GM23338 (cell line): Measurements from ENCODE around the gene ELANE. TPM values are rescaled to one million over a fixed set of nuclear protein-coding genes. Genes with fewer than 3 reads are reported as not detected.

Experiments
- ATAC-seq: fragments of 200-7000 bp; cut with Tn5 transposase; 3 replicates; pipeline ENCODE4 v1.9.1; 2020
- DNase-seq: peaks from one replicate; pipeline ENCODE4 v3.0.0-alpha.2; 2015; ENCODE audit warnings: low spot score
- H2AFZ ChIP-seq: fragments of 200-600 bp; sonication (generic); 2 replicates; pipeline ENCODE4 v1.8.0; 2016; ENCODE audit warnings: antibody characterized with exemption, mild to moderate bottlenecking, moderate library complexity
- H3F3A ChIP-seq: fragments of 200-600 bp; sonication (generic); replicated peaks from 2 replicates; pipeline ENCODE4 v1.8.0; 2017; ENCODE audit warnings: antibody characterized with exemption, mixed run types, low read depth
- H3K27ac ChIP-seq: fragments of 200-600 bp; sonication (generic); 2 replicates; pipeline ENCODE4 v1.6.1; 2016; ENCODE audit warnings: low read depth
- H3K27me3 ChIP-seq: fragments of 200-600 bp; sonication (generic); 2 replicates; pipeline ENCODE4 v1.8.0; 2016; ENCODE audit warnings: mild to moderate bottlenecking, mixed run types, moderate library complexity; ENCODE audit not compliant: insufficient read depth
- H3K36me3 ChIP-seq: fragments of 200-600 bp; sonication (generic); 2 replicates; pipeline ENCODE4 v1.8.0; 2016; ENCODE audit warnings: mild to moderate bottlenecking; ENCODE audit not compliant: insufficient read depth
- H3K4me1 ChIP-seq: fragments of 200-600 bp; sonication (generic); 2 replicates; pipeline ENCODE4 v1.8.0; 2016; ENCODE audit warnings: mild to moderate bottlenecking, moderate library complexity; ENCODE audit not compliant: insufficient read depth
- H3K4me2 ChIP-seq: fragments of 200-600 bp; sonication (generic); 2 replicates; pipeline ENCODE4 v1.7.1; 2017; ENCODE audit warnings: mixed run types
- H3K4me3 ChIP-seq: fragments of 200-600 bp; sonication (generic); 2 replicates; pipeline ENCODE4 v1.6.1; 2016; ENCODE audit warnings: mixed run types
- H3K79me2 ChIP-seq: fragments of 200-600 bp; sonication (generic); replicated peaks from 2 replicates; pipeline ENCODE4 v1.8.0; 2017; ENCODE audit warnings: mild to moderate bottlenecking; ENCODE audit not compliant: insufficient read depth
- H3K9me2 ChIP-seq: fragments of 200-600 bp; sonication (generic); 2 replicates; pipeline ENCODE4 v1.8.0; 2017; ENCODE audit not compliant: insufficient read depth
- H4K20me1 ChIP-seq: fragments of 200-600 bp; sonication (generic); replicated peaks from 2 replicates; pipeline ENCODE4 v1.8.0; 2017; ENCODE audit warnings: mild to moderate bottlenecking; ENCODE audit not compliant: insufficient read depth
- H3K27ac Mint-ChIP-seq: 2 replicates; pipeline ENCODE4 v1.8.0; 2020; ENCODE audit warnings: inconsistent platforms, mild to moderate bottlenecking, moderate library complexity, mixed read lengths
- H3K27me3 Mint-ChIP-seq: 3 replicates; pipeline ENCODE4 v1.8.0; 2022; ENCODE audit warnings: low read depth, mild to moderate bottlenecking, moderate library complexity, mixed read lengths, inconsistent platforms; ENCODE audit not compliant: insufficient read depth, poor library complexity
- H3K36me3 Mint-ChIP-seq: 3 replicates; pipeline ENCODE4 v1.8.0; 2021; ENCODE audit warnings: low read depth, mild to moderate bottlenecking, inconsistent platforms, moderate library complexity, mixed read lengths
- H3K4me1 Mint-ChIP-seq: 3 replicates; pipeline ENCODE4 v1.8.0; 2020; ENCODE audit warnings: mild to moderate bottlenecking, inconsistent platforms, mixed read lengths
- H3K4me3 Mint-ChIP-seq: 3 replicates; pipeline ENCODE4 v1.8.0; 2021; ENCODE audit warnings: moderate library complexity, mild to moderate bottlenecking, inconsistent platforms, mixed read lengths
- H3K9me3 Mint-ChIP-seq: 3 replicates; pipeline ENCODE4 v1.8.0; 2020; ENCODE audit warnings: moderate library complexity, mild to moderate bottlenecking, inconsistent platforms, mixed read lengths
- CREB1 ChIP-seq: fragments of 250-450 bp; sonication (Bioruptor Pico); IDR thresholded peaks from 2 replicates; pipeline ENCODE4 v1.5.0; 2020; ENCODE audit warnings: low read depth, mild to moderate bottlenecking, moderate library complexity
- EZH2 ChIP-seq: fragments of 200-600 bp; sonication (generic); IDR thresholded peaks from one replicate; pipeline ENCODE4 v1.8.0; 2017; ENCODE audit warnings: antibody characterized with exemption, mild to moderate bottlenecking, low read depth; ENCODE audit not compliant: unreplicated experiment
- EZH2phosphoT487 ChIP-seq: fragments of 200-600 bp; sonication (generic); IDR thresholded peaks from one replicate; pipeline ENCODE4 v1.8.1; 2018; ENCODE audit warnings: antibody characterized with exemption; ENCODE audit not compliant: unreplicated experiment
- JUNB ChIP-seq: IDR thresholded peaks from one replicate; pipeline ENCODE4 v1.6.1; 2016; ENCODE audit warnings: antibody characterized with exemption; ENCODE audit not compliant: unreplicated experiment
- NANOG ChIP-seq: IDR thresholded peaks from 2 replicates; pipeline ENCODE4 v1.6.1; 2016; ENCODE audit warnings: antibody characterized with exemption, borderline replicate concordance
- POLR2AphosphoS5 ChIP-seq: IDR thresholded peaks from 2 replicates; pipeline ENCODE4 v1.6.1; 2016; ENCODE audit warnings: antibody characterized with exemption, low read depth
- STAT1 ChIP-seq: IDR thresholded peaks from one replicate; pipeline ENCODE4 v1.6.1; 2016; ENCODE audit warnings: antibody characterized with exemption; ENCODE audit not compliant: unreplicated experiment
- ZNF114 ChIP-seq: fragments of 250-450 bp; sonication (Bioruptor Pico); IDR thresholded peaks from 2 replicates; pipeline ENCODE4 v1.5.0; 2020; ENCODE audit warnings: mild to moderate bottlenecking, moderate library complexity
- ZNF331 ChIP-seq: fragments of 250-450 bp; sonication (Bioruptor Pico); IDR thresholded peaks from 2 replicates; pipeline ENCODE4 v1.5.0; 2020; ENCODE audit warnings: low read depth, mild to moderate bottlenecking, moderate library complexity
- polyA plus RNA-seq: library from polyadenylated mRNA; unstranded; fragments of >200 nt; fragmentation: Nextera tagmentation; extraction: Ambion mirVana; gene quantifications from 2 replicates; pipeline ENCODE4 v1.2.1, GENCODE V29; 2016
- total RNA-seq: library from RNA; depleted of rRNA; stranded (reverse); fragments of >200 nt; shearing (Covaris generic); gene quantifications from 2 replicates; pipeline ENCODE4 v1.2.3, GENCODE V29; 2014
- TF ChIP-seq, protein P1 (sequence below), 2 experiments: fragments of 200-600 bp in 1 of 2; sonication (generic) in 1 of 2; conservative IDR thresholded peaks; 2 replicates each; pipeline versions ENCODE4 v1.5.1 to v1.6.1; 2016 to 2017; ENCODE audit warnings: antibody characterized with exemption in 2 of 2, low read depth in 2 of 2, mild to moderate bottlenecking in 2 of 2, moderate library complexity in 1 of 2
- TF ChIP-seq, protein P2 (sequence below): IDR thresholded peaks from 2 replicates; pipeline ENCODE4 v1.6.1; 2016; ENCODE audit warnings: antibody characterized with exemption

The ELANE gene
- total and polyA plus RNA-seq, 2 experiments from 2014 or later, result not detected

DNA sequence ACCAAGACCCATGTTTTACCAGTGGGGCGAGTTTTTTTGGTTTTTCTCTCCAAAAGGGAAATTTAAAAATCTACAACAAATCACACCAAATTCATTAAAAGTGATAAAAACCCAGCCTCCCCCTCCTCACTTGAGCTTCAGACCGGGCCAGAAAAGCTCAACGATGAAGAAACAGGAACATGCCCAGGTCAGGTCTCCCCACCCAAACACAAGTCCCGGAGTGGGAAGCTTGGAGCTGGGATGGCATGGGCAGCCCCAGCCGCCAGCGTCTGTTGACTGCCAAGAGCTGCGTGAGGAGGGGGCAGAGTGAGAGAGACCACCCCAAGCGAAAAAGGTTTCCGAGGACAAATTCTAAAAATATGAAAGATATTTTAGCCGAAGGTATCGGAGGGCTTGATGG is 44.9 kb downstream of the ELANE start (continued):
- TF ChIP-seq, protein P1, sequence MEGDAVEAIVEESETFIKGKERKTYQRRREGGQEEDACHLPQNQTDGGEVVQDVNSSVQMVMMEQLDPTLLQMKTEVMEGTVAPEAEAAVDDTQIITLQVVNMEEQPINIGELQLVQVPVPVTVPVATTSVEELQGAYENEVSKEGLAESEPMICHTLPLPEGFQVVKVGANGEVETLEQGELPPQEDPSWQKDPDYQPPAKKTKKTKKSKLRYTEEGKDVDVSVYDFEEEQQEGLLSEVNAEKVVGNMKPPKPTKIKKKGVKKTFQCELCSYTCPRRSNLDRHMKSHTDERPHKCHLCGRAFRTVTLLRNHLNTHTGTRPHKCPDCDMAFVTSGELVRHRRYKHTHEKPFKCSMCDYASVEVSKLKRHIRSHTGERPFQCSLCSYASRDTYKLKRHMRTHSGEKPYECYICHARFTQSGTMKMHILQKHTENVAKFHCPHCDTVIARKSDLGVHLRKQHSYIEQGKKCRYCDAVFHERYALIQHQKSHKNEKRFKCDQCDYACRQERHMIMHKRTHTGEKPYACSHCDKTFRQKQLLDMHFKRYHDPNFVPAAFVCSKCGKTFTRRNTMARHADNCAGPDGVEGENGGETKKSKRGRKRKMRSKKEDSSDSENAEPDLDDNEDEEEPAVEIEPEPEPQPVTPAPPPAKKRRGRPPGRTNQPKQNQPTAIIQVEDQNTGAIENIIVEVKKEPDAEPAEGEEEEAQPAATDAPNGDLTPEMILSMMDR (conservative IDR thresholded peaks at IDR 0.05; ENCODE audit: low read depth in 2 of 2), result no peak
- TF ChIP-seq EZH2phosphoT487 (no peak), POLR2AphosphoS5 (no peak)

DNA sequence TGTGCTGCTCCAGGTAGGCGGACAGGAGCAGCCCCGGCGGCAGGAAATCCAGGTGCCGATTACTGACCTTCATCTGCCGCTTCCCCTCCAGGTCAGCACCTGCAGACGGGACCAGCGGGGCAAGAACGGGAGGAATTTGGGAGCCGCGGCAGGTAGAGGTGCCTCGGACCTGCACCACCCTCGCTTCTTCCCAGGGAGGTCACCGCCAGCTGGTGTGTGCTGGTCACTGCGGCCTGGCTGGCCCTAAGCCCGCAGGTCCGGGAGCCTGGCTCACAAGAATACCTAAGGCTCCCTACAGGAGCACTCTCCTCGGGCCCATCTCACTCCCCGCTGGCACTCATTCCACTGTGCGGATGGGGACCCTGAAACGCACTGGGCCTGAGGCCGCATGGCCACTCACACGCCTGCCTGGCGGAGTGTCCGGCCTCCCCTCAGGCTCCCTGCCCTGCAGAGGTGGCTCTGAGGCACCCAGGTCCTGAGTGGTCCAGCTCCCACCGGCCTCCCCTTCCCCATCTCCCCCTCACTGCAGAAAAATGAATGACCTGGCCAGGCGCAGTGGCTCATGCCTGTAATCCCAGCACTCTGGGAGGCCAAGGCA is 45.4 kb downstream of the ELANE start:
- Histone ChIP-seq H3K27me3 (no peaks in the 10 kb centered on the region), H3F3A (peaks cover 3% of the 10 kb centered on the region), H2AFZ (no peak overlapping the region), H3K4me3 (no peak overlapping the region), H3K9me2 (no peaks in the 10 kb centered on the region), H3K27ac (no peak overlapping the region), H4K20me1 (peaks cover 2% of the 10 kb centered on the region; the same call in 1 of the 2 replicates), H3K4me1 (peaks cover 3% of the 10 kb centered on the region; the same call in 1 of the 2 replicates), H3K79me2 (no peaks in the 10 kb centered on the region; the same call in 1 of the 2 replicates), H3K36me3 (no peaks in the 10 kb centered on the region), H3K4me2 (no peak overlapping the region)
- ATAC-seq (peak; percentile 22), DNase-seq (peak; percentile 79)
- Mint-ChIP-seq H3K4me1 (peaks cover 5% of the 10 kb centered on the region), H3K27ac (no peak overlapping the region), H3K4me3 (no peak overlapping the region), H3K36me3 (peaks cover 15% of the 10 kb centered on the region), H3K27me3 (peaks cover 19% of the 10 kb centered on the region), H3K9me3 (peaks cover 3% of the 10 kb centered on the region; the same call in 1 of the 3 replicates)
- TF ChIP-seq, protein P1 (conservative IDR thresholded peaks at IDR 0.05; ENCODE audit: low read depth in 2 of 2), result 0 out of 4 replicates have a peak, but pooled peaks of 1 of the 2 experiments have one; percentile 21
- TF ChIP-seq EZH2 (no peak), ZNF331 (CRISPR knock-in tag) (no peak)

DNA sequence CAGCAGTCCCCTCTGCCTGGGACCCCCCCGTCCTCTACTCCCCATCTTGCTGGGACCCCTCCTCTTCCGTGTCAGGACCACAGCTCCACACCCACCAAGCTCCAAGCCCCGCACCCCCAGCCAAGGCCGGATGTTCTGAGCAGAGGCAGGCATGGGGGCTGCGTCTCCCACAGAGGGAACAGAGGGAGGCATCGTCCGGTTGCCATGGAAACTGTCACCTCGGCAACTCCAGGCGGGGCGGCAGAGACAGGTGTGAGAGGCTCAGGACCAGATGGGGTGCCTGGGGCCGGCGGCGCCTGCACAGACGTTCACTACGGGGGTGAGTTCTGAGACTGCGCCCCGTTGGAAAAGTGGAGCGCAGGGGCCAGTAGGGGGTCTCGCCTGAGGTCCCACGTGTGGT is 46.6 kb downstream of the ELANE start:
- Histone ChIP-seq H3K4me1 (peaks cover 3% of the 10 kb centered on the region; the same call in 1 of the 2 replicates), H3K79me2 (peaks cover 4% of the 10 kb centered on the region; the same call in 1 of the 2 replicates), H3K4me3 (no peak overlapping the region), H3K4me2 (no peak overlapping the region), H4K20me1 (peaks cover 5% of the 10 kb centered on the region), H2AFZ (no peak overlapping the region), H3F3A (peaks cover 3% of the 10 kb centered on the region), H3K36me3 (no peaks in the 10 kb centered on the region), H3K9me2 (no peaks in the 10 kb centered on the region), H3K27me3 (no peaks in the 10 kb centered on the region), H3K27ac (no peak overlapping the region)
- TF ChIP-seq ZNF331 (CRISPR knock-in tag) (no peak), JUNB (no peak), CREB1 (CRISPR knock-in tag) (no peak), POLR2AphosphoS5 (no peak), ZNF114 (CRISPR knock-in tag) (no peak), EZH2phosphoT487 (no peak), NANOG (no peak), STAT1 (no peak), EZH2 (no peak)
- TF ChIP-seq, protein P2, sequence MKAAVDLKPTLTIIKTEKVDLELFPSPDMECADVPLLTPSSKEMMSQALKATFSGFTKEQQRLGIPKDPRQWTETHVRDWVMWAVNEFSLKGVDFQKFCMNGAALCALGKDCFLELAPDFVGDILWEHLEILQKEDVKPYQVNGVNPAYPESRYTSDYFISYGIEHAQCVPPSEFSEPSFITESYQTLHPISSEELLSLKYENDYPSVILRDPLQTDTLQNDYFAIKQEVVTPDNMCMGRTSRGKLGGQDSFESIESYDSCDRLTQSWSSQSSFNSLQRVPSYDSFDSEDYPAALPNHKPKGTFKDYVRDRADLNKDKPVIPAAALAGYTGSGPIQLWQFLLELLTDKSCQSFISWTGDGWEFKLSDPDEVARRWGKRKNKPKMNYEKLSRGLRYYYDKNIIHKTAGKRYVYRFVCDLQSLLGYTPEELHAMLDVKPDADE, result no peak
- TF ChIP-seq, protein P1 (conservative IDR thresholded peaks at IDR 0.05; ENCODE audit: low read depth in 2 of 2), result no peak
- H3K4me1 Mint-ChIP-seq, result peaks cover 5% of the 10 kb centered on the region; the same call in 2 of the 3 replicates
- no peak overlapping the region for H3K4me3 Mint-ChIP-seq
- peaks cover 12% of the 10 kb centered on the region for H3K27me3 Mint-ChIP-seq
- peak; percentile 79 for DNase-seq
- H3K27ac Mint-ChIP-seq, result no peak overlapping the region
- peaks cover 12% of the 10 kb centered on the region for H3K36me3 Mint-ChIP-seq
- peak; percentile 4; the same call in 1 of the 3 replicates for ATAC-seq
- no peaks in the 10 kb centered on the region for H3K9me3 Mint-ChIP-seq
